Stimulated activated naive CD4-positive, alpha-beta T cell treated with Interleukin-2 at 50 U/mL for 16 hours (primary cell): ENCODE measurements around the gene MLC1.

Experiments used
- DNase-seq: peaks from one replicate; lab custom pipeline; 2025; lab: John Stamatoyannopoulos, UW

The MLC1 gene

DNA sequence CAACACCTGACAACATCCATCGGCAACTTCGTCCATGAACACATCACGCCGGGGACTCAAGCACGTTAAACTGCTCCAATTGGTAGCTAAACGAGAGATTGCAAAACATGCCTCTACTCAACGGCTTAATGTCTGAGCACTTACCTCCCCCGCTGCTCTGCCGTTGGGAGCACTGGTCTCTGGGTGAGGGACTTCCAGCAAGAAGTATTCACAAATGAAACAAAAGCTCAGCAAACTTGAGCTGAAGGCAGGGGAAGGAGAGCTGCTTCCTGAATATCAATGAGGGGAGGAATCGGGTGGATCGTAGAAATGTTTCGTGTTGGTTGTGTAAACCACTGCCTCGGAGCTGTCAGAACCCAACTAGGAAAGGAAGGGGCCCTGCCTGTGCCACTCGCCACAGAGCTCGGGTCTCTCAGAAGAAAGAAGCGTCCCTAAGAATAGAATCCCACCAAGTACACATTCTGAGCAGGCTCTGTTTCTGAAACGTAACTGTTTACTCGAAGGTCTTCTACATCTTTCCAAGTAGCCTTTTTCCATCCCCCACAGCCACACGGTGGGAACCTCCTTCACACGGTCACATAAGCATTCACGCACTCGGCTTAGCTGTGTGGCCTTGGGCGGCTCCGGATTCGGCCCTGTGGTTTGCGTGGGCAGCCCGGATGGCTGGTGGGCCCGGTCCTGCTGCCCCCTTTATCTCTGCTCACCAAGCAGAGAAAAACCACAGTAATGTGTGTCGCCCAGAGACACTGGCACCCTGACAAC lies at the start of gene MLC1:
Gene MLC1 (minus strand): TSS at position 216 of the 762 bp plus-strand sequence. CDS start 524 bp downstream, outside the sequence.
- no peak for DNase-seq

DNA sequence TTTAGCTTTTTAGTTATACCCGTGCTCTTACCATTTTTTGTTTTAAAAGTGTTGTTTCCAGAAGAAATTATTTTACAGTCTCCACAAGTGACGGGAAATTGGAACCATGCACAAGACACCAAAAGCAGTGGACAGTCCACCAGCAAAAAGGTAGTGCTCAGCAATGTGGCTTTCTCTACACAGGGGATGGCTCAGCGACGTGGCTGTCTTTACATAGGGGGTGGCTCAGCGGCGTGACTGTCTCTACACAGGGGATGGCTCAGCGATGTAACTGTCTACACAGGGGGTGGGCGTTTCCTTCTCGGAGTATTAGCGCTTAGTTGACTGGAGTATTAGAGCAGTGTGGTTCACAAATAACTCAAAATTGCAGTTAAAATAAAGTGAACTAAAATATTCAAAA lies 49.3 kb upstream of the MLC1 start:
- no peak for DNase-seq

DNA sequence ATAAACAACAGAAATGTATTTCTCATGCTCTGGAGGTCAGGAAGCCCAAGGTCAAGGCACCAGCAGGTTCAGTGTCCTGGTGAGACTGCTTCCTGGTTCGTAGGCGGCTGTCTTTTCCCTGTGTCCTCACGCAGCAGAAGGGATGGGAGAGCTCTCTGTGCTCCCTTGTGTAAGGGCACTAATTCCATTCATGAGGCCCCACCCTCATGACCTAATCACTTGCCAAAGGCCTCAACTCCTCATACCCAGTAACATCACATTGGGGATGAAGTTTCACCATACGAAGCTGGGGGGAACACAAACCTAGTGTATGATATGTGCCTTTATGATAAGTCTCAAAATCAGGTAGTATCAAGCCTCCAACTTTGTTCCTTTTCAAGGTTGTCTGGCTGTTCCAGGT lies 46.7 kb upstream of the MLC1 start:
- no peak for DNase-seq

DNA sequence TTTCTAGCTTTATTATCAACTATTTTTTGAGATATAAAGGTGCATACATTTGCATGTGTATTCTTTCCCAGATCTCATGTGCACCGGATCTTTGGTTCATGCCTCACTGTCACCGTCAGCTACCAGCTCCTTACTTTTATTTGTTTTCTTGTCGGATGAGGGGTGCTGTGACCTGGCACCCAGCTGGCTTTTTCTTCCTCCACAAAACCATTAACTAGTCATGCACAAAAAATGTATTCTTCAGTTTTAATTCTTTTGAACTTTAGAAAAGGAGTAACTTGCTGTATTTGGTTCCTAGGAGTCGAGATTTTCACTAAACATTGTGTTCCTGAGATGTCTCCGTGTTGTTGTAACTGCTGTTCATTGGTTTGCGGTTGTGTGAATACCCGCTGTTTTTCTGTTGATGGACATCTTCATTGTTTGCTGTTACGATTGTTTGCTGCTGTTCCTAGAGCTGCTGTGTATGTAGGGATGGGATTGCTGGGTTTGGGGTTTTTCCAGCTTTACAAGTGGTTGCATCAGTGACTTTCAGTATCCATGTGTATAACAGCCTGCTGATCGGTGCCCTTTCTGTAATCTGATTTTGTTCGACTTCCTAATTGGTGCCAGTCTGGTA lies 44.0 kb upstream of the MLC1 start:
- DNase-seq, result no peak

DNA sequence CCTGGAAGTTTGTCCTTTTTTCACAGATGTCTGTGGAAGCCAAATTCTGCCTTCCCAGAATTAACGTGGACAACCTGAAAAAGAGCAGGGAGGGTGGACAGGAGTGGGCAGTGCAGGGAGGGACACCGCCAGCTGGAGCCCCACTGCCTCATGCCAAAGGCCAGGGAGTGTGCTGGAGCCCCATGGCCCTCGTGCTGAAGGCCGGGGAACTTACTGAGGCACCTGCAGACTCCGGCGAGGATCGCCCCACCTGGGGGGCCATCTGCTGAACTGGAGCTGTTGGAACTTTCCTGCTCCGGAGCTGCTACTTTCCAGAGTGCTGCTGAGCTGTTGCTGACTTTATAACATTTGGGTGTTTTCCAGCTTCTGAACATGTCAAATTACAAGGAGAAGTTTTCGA lies 39.8 kb upstream of the MLC1 start:
- no peak for DNase-seq

DNA sequence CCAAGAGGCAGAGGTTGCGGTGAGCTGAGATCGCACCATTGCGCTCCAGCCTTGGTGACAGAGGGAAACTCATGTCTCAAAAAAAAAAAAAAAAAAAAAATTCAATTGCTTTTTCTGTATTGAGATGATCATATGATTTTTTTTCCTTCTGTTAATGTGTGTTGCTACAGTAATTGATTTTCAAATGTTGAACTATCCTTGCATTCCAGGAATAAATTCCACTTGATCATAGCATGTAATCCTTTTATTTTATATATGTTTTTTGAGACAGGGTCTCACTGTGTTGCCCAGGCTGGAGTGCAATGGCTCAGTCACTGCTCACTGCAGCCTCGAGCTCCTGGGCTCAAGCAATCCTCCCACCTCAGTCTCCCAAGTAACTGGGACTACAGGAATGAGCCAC lies 37.9 kb upstream of the MLC1 start:
- no peak for DNase-seq

DNA sequence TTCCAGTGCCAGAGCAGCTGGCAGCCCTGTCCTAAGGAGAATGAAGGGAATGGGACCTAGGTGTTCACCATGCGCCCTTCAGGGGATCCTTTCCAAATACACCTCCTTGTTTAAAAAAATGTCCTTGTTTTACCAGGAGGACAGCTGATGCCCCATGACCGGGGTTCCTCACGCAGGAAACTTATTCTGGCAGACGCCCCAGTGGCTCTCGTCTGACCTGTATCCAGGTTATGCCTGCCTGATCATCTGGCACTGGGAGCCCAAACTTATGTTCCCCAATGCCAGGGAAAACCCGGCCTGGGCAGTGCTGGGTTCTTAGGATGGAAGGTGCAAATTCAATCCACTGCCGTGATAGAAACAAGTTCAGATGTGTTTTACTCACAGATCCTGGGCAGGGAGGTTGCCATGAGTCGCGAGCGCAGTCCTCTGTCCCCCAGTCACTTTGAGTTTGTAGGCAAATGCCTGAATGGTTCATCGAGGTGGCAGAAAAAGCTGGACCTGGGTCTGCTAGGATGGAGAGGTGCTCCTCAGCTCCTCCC lies 36.0 kb upstream of the MLC1 start:
- DNase-seq, result no peak

DNA sequence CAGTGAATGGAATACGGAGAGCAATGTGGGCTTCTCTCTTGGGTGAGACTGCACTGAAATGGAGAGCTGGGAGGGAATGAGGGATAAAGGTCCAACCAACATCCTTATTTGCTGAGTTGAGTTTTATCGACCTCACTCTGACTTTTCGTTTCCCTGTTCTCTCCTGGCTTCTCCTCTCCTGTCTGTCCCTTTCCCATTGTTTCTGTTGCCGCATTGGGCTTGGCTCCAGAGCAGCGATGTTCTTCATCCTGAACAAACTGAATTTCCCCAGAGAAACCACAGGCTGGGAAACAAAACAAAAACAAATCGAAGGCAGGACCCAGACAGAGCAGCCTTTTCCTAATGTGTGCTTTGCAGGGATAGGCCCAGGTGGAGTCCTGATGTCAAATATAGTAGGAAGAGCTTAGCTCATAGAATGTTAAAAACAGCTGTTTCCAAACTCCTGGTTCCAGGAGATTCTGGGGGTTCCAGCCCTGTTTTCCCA lies 34.6 kb upstream of the MLC1 start:
- no peak for DNase-seq

DNA sequence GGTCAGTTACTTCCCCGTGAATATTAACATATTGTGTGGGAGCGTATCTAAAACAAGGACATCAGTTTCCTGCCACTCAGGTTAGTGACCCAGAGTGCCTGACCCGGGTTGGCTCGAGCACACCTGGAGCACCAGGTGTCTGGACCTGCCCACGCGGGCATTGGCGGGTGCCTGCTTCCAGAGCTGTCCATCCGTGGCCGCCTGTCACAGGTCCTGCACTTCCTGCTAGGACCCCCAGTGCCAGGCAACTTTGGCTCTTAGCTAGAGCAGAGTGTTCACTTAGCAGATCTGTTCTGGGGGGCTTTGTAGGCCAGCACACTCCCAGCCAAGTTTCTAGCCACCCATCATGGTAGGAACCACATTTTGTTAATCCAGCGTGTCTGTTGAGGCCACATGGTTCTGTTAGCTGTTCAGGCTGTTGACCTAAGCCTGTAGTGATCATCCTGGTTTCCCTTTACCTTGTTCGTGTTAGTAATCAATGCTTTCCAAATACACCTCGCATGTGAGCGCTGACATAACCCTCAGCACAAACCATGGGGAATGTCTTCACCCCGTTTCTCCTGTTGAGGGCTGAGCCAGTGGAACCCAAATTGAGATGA lies 34.0 kb upstream of the MLC1 start:
- no peak for DNase-seq

DNA sequence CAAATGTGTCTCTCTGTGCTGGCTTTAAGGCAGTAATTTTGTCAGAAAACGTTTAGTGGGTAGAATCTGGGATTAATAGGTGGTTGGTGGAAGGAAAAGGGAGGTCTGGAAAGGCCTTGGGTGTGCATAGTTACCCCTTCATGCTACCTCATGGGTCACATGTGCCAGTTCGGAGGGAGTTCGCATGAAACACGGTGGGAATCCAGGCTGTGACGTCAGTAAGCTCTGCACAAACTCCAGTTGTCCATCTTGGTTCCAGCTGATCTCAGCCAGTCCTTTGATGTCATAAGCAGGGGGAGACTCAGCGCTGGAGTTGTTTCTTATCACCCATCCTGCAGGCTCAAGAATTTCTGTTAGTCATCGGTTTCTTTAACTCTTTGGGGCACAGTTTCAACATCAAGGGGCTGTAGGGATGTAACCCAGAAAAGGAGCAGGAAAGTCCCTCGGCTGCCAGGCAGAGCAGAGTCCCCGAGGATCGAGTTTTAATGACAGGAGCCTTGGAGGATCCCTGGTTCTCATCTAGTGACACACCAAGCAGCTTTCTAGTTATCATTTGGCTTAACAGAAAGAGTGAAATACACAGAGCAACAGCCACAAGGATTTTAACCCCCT lies 33.4 kb upstream of the MLC1 start:
- no peak for DNase-seq

DNA sequence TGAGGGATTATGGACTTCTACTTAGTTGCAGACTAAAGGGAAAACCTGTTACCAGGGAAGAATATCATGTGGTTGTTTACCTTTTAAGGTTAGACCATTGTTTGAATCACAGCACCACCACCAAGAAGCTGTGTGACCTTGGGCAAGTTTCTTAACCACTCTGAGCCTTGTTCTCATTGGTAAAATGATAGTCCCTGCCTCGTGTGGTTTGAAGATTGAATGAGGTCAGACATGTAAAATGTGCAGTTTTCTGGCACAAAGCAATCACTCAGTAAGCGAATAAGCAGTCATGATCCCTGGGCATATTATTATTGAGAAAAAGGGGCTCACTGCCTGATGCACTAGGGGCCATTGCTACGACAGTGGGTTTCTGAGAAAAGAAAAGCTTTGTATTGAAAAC lies 32.9 kb upstream of the MLC1 start:
- DNase-seq, result no peak

DNA sequence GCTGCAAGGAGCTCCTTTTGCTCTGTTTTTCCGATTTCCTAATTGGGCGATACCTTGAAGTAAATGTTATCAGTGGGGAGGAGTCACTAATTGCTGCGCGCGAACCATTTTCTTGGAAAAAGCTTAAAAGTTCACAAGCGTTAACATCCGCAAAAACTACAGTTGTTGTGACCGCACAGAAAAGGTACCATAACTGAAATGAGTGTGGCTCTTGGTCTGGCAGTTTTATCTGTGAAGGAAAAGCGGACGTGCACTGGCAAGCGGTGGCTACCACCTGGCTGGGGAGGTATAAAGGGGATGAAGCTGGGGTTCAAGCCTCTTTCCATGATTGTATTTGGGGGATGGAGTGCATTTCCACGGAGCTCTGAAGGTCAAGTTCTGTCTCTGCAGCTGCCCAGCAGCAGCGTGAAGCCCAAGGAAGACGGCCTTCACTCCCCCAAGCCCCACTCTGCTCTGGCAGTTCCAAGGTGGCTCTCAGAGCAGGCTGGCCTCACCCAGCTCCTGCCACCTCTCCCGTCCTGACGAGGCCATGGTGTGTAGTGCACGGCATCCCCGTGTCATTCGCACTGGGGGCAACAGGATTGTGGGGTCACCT lies 32.0 kb upstream of the MLC1 start:
- no peak for DNase-seq

DNA sequence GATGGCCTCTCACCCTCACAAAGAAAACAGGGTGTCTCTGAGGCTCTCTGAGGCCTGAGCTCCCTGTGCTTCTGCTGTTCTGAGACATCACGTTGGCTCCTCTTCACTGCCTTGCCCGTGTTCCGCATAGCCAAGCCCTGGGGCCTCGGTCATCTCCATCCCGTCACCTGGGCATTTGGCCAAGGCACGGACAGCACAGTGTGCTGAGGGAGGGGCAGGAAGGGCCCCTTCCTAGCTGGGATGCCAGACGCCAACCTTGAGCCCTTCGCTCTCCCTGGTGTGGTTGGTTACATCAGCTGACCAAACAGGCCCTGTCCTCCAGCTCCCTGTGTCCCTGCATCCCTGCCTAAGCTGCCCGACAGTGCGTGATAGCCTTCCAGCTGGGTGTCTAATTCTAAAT lies 30.5 kb upstream of the MLC1 start:
- no peak for DNase-seq

DNA sequence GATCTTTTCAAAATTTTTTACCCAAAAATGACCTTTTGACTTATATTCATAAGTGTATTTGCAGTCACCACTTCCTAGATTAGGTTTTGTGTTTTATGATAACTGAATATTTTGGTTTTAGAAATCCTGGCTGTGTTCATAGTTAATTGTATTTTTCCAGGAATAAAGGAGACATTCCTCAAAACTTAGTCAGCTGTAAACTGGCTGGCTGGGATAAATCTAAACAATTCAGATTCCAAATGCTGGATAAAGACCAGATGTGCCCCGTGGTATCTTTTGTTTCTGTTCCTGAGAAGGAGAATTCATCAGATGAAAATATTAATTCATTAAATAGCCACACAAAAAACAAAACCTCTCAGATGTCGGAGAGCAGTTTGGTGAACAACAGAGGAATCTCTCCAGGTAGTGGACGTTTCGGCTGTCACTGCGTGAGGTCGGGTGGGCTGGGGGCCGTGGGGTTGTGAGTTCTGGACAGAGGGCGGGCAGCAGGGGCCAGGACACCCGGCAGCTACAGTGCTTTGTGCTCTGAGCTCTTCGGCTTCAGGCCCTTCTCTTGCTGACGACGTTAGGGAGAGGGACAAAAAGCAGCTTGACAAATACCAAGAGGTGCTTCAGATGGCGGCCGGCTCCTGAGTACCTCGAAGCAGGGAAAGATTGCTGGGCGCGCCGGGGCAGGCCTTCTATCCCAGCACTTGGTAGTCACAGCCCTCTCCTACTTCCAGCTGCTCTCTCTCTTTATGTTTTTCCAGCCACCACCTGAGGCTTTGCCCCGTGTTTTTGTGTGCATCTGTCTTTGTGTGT lies 29.2 kb upstream of the MLC1 start:
- DNase-seq, result no peak

DNA sequence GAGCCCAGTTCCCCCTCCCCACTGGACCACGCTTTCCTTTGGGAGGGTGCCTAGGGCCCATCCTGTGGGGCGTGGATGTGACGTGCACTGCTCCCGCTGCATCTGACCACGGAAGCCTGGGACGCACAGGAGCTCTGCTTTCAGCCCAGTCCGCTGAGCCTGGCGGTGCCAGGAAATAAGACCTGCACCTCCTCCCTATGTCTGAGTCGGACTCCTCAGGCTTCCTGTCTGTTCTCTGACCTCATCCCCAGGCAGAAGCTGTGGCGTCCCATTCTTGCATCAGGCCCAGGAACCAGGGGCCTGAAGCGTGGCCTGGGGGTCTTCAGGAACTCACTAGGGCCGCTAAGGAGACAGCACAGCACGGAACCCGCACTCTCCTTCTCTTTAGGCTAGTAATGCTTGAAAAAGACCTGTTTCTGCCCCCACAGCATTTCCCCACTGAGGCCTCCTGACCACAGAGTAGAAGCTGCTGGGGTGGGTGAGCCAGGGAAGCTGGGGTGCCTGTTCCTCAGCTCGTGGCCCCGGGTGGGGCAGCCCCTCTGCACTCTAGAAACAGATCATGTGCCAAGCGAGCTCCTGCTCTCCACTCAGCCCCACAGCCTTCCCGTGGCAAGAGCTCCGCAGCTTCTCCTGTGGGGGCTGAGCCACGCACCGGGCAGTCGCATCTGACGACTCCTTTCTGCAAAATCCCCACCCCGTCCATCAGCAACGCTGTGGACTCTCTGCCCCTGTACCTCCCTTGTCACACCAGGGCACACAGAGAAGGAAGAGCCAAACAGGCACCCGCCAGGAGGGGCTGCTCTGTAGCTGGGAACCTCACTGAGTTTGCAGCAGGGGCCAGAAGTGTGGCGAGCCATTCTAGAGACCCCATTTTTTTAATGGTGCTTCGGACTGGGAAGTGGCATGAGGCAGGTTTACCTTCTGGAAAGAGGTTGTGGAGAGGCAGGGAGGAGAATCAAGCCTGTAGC lies 27.2 kb upstream of the MLC1 start:
- no peak for DNase-seq

DNA sequence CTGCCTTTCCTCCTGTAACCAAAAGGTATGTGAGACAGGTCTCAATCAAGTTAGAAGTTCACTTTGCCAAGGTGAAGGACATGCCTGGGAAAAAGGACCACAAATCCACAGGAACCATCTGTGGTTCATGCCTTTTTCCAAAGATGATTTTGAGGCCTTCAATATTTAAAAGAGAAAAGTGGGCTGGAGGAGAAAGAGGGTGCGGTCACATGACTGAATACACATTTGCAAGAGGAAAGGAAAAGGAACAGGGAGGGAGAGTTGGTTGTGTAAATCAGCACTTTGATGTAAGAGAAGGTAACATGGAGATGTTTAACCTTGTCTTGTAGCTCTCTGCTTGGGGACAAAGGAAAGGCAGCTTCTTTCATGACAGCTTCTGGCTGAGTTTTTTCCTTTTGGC lies 25.8 kb upstream of the MLC1 start:
- no peak for DNase-seq

DNA sequence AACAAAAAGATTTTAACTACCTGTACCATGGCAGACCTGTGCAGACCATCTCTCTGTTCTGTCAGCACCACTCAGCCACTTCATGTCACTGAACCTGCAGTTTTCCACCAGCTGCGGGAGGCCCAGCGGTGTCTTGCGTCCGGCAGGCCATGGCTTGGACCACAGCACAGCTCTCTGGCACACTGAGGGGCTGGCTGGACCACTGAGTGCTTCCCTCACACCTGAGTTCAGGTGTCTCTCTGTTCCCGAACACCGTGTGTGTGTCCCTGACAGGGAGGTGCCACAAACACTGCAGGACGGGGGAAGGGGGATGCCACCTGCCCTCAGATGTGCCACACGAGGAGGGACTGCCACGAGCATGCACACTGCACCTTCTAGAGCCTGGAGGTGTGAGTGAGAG lies 22.3 kb upstream of the MLC1 start:
- DNase-seq, result no peak

DNA sequence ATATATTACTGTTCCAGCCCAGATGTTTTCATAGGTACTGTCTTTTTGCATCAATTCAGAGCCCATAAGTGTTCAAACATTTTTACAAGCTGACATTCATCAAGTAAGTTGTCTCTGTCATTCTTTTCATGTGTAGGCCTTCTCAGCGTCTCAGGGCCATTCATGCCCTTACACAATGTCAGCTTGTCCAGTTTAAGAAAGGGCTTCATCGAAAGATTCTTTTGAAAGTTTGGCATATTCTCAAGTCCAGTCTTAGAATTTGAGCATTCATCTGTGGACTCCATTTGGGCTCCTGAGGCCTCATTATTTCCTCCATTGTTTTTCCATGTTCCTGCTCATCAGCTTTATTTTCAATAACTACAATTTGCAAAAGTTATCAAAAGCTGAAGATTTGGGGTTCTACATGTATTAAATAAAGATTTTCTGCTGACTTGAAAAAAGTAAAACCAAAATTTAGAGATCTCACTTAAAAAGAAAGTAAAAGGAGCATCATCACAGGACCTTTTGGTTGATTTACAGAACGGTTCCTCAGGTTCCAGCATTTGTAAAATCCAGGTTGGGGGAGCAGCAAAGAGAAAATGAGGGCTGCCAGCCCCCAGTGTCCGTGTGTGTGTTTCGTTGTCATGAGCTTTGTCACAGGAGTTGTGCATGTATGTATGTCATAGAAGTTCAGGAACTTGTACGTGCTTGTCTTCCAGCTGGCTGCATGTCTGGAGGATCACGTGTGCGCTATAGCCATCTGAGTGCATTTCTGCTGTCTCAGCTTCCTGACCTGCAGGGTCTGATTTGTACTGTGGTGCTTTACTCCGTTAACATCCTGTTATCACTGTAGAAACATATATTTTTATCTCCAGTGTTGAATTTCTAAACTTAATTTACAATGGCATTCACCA lies 20.2 kb upstream of the MLC1 start:
- no peak for DNase-seq

DNA sequence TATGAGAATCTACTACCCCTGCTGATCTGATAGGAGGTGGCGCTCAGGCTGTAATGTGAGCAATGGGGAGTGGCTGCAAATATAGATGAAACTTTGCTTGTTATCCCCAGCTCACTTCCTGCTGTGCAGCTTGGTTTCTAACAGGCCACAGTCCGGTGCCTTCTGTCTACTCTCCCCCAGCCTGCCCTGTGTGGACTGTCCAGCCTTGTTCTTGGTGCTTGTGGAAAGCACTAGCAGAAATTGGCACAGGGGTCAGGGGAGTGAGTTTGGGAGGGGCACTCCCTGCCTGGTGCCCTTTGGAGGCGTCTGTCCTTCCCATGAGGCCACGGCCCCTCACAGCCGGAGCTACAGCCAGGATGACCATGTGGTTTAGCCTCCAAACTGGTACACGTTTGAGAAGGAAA lies 18.9 kb upstream of the MLC1 start:
- DNase-seq, result no peak
